Epithelial cell of umbilical artery (primary cell): ENCODE measurements around the gene CDRT15. TPM values are rescaled to one million over a fixed set of nuclear protein-coding genes. Genes with fewer than 3 reads are reported as not detected.

Experiments used
- total RNA-seq: library from RNA; depleted of rRNA; stranded (reverse); fragments of >200 nt; gene quantifications from 2 replicates; pipeline ENCODE4 v1.2.3, GENCODE V29; 2014

The CDRT15 gene
- total RNA-seq: not detected in 2 replicates

GRCh38 chr17:14236762-14237161 is at the start of gene CDRT15:
Gene CDRT15 (minus strand): TSS chr17:14236862. CDS start chr17:14236833, 29 bp downstream.

Other genes with a start within 250 kb of the CDRT15 start
- 9.1 and 14.3 TPM in 2 replicates for gene COX10, start 167.4 kb downstream of the CDRT15 start, total RNA-seq
- 0.32 TPM in 1 of 2 replicates, not detected in the other for gene HS3ST3B1, start 64.2 kb upstream of the CDRT15 start, total RNA-seq